ENCODE data around the gene AHNAK2. TPM values are rescaled to one million over a fixed set of nuclear protein-coding genes. Genes with fewer than 3 reads are reported as not detected.

AHNAK2 gene
- total and polyA plus RNA-seq, 4 donors = 3.5 to 26.6 (median 8.1) TPM

DNA sequence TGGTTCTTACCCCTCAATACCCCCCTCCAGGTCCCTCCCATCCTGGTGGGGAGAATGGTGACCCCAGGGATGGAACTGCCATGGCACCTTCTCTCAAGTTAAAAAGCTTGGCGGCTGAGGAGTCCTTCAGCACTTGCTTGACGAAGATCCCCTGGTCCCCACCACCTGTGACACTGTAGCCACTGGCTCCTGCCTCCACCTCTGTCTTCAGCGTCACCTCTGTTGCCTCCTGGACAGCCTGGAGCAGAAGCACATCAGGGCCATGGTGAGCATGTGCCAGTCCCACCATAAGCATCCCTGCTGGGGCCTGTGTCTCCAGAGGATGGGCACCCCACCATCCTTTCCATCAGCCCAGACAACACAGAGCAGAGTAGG is 22.8 kb downstream of the AHNAK2 start:
- Histone ChIP-seq H3K9ac (ENCODE audit: insufficient read depth in 1 of 2, low read length in 2 of 2) (no peak overlapping the region), H3K27me3 (ENCODE audit: control insufficient read depth in 3 of 3, insufficient read depth in 3 of 3, low read length in 2 of 3) (no peaks in the 10 kb centered on the region), H3K9me3 (ENCODE audit: control insufficient read depth in 4 of 4, insufficient read depth in 3 of 4, low read length in 3 of 4) (no peaks in the 10 kb centered on the region), H3K4me1 (ENCODE audit: control insufficient read depth in 5 of 5, insufficient read depth in 5 of 5, low read length in 5 of 5) (peaks cover 0 to 5% (median 0%) of the 10 kb centered on the region in 5 donors), H3K4me3 (no peak overlapping the region), H3K27ac (ENCODE audit: low read depth in 1 of 2, low read length in 1 of 2) (no peak overlapping the region), H3K36me3 (ENCODE audit: control insufficient read depth in 4 of 4, insufficient read depth in 4 of 4, low read length in 4 of 4) (no peaks in the 10 kb centered on the region)
- WGBS, 2 donors = 93 to 100% methylated on average over 3 of the region's 3 CpGs
- no peak for DNase-seq
- TF ChIP-seq, protein P1, sequence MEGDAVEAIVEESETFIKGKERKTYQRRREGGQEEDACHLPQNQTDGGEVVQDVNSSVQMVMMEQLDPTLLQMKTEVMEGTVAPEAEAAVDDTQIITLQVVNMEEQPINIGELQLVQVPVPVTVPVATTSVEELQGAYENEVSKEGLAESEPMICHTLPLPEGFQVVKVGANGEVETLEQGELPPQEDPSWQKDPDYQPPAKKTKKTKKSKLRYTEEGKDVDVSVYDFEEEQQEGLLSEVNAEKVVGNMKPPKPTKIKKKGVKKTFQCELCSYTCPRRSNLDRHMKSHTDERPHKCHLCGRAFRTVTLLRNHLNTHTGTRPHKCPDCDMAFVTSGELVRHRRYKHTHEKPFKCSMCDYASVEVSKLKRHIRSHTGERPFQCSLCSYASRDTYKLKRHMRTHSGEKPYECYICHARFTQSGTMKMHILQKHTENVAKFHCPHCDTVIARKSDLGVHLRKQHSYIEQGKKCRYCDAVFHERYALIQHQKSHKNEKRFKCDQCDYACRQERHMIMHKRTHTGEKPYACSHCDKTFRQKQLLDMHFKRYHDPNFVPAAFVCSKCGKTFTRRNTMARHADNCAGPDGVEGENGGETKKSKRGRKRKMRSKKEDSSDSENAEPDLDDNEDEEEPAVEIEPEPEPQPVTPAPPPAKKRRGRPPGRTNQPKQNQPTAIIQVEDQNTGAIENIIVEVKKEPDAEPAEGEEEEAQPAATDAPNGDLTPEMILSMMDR (IDR thresholded peaks at IDR 0.05; ENCODE audit: control extremely low read depth, extremely low read depth) = no peak
- no peak for ATAC-seq (ENCODE audit: insufficient read depth, low FRiP score)

DNA sequence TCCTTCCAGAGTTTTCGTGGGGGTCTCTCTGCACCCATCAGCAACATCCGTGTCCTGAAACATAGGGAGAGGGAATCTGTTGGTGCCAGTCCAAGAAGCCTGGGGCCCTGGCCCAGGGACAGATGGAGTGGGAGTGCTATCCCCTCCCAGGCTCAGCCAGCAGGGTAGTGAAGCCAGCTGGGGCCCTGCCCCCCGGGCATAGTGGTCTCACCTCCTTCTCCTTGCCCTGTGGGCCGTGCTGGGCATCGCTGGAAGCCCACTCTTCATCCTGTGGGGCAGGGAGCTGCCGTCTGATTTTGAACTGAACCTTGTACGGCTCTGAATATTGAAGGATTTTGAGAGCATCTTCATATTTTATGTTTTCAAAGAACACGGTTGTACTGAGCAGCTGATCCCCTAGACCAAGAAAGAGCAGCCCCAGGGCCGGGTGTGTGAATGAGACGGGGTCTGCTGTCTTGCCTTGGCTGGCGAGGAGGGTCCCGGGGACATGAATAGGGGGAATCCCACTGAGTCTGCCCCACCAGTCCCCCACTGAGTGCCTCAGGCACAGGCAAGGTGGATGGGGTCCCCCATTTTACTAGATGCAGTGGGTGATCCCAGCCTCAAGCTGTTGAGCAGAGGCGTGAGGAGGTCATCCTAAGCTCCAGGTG is 23.3 kb downstream of the AHNAK2 start:
- 86 to 90% methylated on average over 13 of the region's 13 CpGs for WGBS, 2 donors
- no peak for ATAC-seq (ENCODE audit: insufficient read depth, low FRiP score)
- H3K4me3 ChIP-seq = no peak overlapping the region
- TF ChIP-seq, protein P1 (IDR thresholded peaks at IDR 0.05; ENCODE audit: control extremely low read depth, extremely low read depth) = no peak
- H3K4me1 ChIP-seq (ENCODE audit: control insufficient read depth in 5 of 5, insufficient read depth in 5 of 5, low read length in 5 of 5) = peaks cover 0 to 5% (median 0%) of the 10 kb centered on the region in 5 donors
- H3K9ac ChIP-seq (ENCODE audit: insufficient read depth in 1 of 2, low read length in 2 of 2) = no peak overlapping the region
- H3K27me3 ChIP-seq (ENCODE audit: control insufficient read depth in 3 of 3, insufficient read depth in 3 of 3, low read length in 2 of 3) = no peaks in the 10 kb centered on the region
- H3K27ac ChIP-seq (ENCODE audit: low read depth in 1 of 2, low read length in 1 of 2) = no peak overlapping the region
- DNase-seq = no peak
- H3K36me3 ChIP-seq (ENCODE audit: control insufficient read depth in 4 of 4, insufficient read depth in 4 of 4, low read length in 4 of 4) = no peaks in the 10 kb centered on the region
- H3K9me3 ChIP-seq (ENCODE audit: control insufficient read depth in 4 of 4, insufficient read depth in 3 of 4, low read length in 3 of 4) = no peaks in the 10 kb centered on the region

DNA sequence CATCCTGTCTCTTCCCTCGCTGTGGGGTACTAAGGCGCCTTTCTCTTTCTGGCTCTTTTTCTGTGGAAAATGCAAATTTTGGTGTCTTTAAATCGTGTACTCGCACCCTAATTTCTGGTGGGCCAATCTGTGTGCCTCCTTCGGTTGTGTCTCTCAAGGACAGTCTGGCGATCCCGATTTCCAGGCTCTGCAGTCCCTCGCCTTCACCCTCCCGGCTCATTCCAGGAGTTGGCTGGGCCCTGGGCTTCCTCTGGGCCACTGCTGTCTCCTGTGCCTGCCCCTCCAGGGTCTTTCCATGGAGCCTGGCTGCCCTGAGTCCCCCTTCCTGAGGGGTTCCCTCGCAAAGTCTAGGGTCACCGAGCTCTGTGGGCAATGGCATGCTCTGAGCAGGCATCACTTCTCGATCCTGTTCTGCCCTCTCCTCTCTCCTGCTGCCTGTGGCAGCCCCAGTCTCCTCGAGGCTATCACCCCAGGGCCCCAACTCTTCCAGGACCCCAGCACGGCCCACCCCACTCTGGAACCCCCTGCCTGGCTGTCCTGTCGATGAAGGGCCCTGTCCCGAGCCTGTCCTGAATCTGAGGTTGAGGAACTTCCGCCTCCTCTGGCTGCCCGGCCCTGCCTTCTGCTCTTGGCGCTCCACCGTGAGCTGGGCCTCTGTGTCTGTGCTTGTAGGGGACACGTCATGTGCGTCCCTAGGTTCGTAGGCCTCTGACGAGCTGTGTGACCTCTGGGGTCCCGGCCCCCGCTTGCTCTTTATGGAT is 24.1 kb downstream of the AHNAK2 start:
- no peak for DNase-seq
- H3K4me1 ChIP-seq (ENCODE audit: control insufficient read depth in 5 of 5, insufficient read depth in 5 of 5, low read length in 5 of 5) = peaks cover 0 to 5% (median 0%) of the 10 kb centered on the region in 5 donors
- TF ChIP-seq, protein P1 (IDR thresholded peaks at IDR 0.05; ENCODE audit: control extremely low read depth, extremely low read depth) = no peak

More for the DNA sequence above, 24.1 kb downstream of the AHNAK2 start:
- Histone ChIP-seq H3K9ac (ENCODE audit: insufficient read depth in 1 of 2, low read length in 2 of 2) (no peak overlapping the region), H3K27ac (ENCODE audit: low read depth in 1 of 2, low read length in 1 of 2) (no peak overlapping the region), H3K36me3 (ENCODE audit: control insufficient read depth in 4 of 4, insufficient read depth in 4 of 4, low read length in 4 of 4) (no peaks in the 10 kb centered on the region), H3K4me3 (no peak overlapping the region), H3K27me3 (ENCODE audit: control insufficient read depth in 3 of 3, insufficient read depth in 3 of 3, low read length in 2 of 3) (no peaks in the 10 kb centered on the region), H3K9me3 (ENCODE audit: control insufficient read depth in 4 of 4, insufficient read depth in 3 of 4, low read length in 3 of 4) (no peaks in the 10 kb centered on the region)
- WGBS, 2 donors = 89 to 92% methylated on average over 26 of the region's 26 CpGs
- no peak for ATAC-seq (ENCODE audit: insufficient read depth, low FRiP score)

All from lung (tissue), 12 donors.